BLaER1 (cell line): ENCODE measurements around the gene ETFA.

Experiments used
- H3K27ac ChIP-seq: shearing (Covaris generic); formaldehyde crosslinking; 2 replicates; pipeline ENCODE4 v1.8.1; 2022
- H3K27me3 ChIP-seq: shearing (Covaris generic); formaldehyde crosslinking; 2 replicates; pipeline ENCODE4 v1.8.1; 2022
- H3K36me3 ChIP-seq: shearing (Covaris generic); formaldehyde crosslinking; 2 replicates; pipeline ENCODE4 v1.8.1; 2022
- H3K4me1 ChIP-seq: shearing (Covaris generic); formaldehyde crosslinking; 2 replicates; pipeline ENCODE4 v1.8.1; 2022
- H3K4me2 ChIP-seq: shearing (Covaris generic); formaldehyde crosslinking; 2 replicates; pipeline ENCODE4 v1.8.1; 2022
- H3K4me3 ChIP-seq: shearing (Covaris generic); formaldehyde crosslinking; 2 replicates; pipeline ENCODE4 v1.8.1; 2022
- H3K9ac ChIP-seq: shearing (Covaris generic); formaldehyde crosslinking; 2 replicates; pipeline ENCODE4 v1.8.1; 2022
- H3K9me3 ChIP-seq: shearing (Covaris generic); formaldehyde crosslinking; 2 replicates; pipeline ENCODE4 v1.8.1; 2022
- H4K20me1 ChIP-seq: shearing (Covaris generic); formaldehyde crosslinking; 2 replicates; pipeline ENCODE4 v1.8.1; 2022
- Cebpa-rat ChIP-seq: shearing (Covaris generic); IDR thresholded peaks from 2 replicates; pipeline ENCODE4 v1.8.1; 2022

ETFA gene

GRCh38 chr15:76208786-76209424 is 102.4 kb downstream of the ETFA start:
- TF ChIP-seq Cebpa-rat, result no peak
- Histone ChIP-seq H3K4me1 (no peaks in the 10 kb centered on the region; the same call in 1 of the 2 replicates), H3K27ac (no peak overlapping the region), H3K36me3 (peaks cover 79% of the 10 kb centered on the region), H3K27me3 (no peaks in the 10 kb centered on the region), H4K20me1 (no peaks in the 10 kb centered on the region), H3K9ac (no peak overlapping the region), H3K9me3 (no peaks in the 10 kb centered on the region), H3K4me2 (no peak overlapping the region), H3K4me3 (no peak overlapping the region)

GRCh38 chr15:76208084-76208785 is 103.0 kb downstream of the ETFA start:
- Histone ChIP-seq H3K4me3 (no peak overlapping the region), H3K36me3 (peaks cover 72% of the 10 kb centered on the region), H3K4me2 (no peak overlapping the region), H4K20me1 (no peaks in the 10 kb centered on the region), H3K27me3 (no peaks in the 10 kb centered on the region), H3K27ac (no peak overlapping the region), H3K4me1 (no peaks in the 10 kb centered on the region; the same call in 1 of the 2 replicates), H3K9ac (no peak overlapping the region), H3K9me3 (no peaks in the 10 kb centered on the region)
- no peak for TF ChIP-seq Cebpa-rat

DNA sequence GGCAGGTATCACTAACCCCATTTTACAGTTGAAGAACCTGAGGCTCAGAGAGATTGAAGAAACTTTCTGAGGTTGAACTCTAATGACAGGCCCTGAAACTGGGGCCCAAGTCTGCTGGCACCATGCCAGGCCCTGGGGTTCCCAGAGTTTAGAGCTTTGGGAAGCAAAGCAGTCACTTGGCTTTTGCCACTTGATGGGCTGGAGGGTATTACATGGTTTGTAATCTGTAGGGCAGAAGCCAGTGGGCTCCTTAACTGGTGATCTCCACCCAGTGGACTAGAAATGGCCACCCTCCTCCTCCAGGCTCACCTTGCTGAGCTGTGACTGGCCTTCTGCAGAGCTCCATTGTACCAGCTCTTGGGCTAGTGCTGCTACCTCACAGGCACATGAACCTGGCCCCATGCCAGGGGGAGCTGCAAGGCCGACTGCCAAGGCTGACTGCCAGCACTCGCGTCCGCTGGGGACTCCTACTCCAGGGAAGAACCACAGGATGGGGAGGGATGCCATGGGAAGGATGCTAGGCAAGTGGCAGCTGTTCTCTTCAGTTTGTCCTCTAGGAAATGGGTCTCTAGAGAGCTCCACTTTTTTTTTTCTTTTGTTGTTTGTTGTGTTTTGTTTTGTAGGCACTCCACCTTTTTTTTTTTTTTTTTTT is 104.8 kb downstream of the ETFA start:
- Histone ChIP-seq H3K4me1 (no peaks in the 10 kb centered on the region; the same call in 1 of the 2 replicates), H4K20me1 (no peaks in the 10 kb centered on the region), H3K9ac (no peak overlapping the region), H3K36me3 (peaks cover 55% of the 10 kb centered on the region), H3K27me3 (no peaks in the 10 kb centered on the region), H3K9me3 (no peaks in the 10 kb centered on the region), H3K27ac (no peak overlapping the region), H3K4me3 (no peak overlapping the region), H3K4me2 (no peak overlapping the region)
- no peak for TF ChIP-seq Cebpa-rat

DNA sequence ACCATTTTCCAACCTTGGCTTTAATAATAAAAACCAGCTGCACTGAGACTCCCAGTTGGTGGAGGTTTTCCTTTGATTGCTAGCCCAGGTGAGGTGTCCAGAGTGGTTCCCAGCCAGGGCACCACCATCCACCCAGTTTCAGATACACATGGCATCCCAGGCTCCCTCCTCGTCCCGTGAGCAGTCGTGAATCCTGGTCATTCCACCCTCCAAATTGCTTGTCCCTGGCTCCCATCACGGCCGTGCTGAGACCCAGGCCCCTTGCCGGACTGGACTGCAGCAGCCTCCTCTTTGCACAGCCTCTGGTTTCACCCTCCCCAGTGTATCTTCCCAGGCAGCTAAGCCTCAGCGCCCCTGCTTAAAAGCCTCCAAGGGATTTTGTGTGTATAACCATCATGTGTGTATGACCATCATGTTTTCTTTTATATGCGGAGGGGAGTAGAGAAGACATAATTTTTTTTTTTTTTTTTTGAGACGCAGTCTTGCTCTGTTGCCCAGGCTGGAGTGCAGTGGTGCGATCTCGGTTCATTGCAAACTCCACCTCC is 106.3 kb downstream of the ETFA start:
- H3K36me3 ChIP-seq, result peaks cover 40% of the 10 kb centered on the region
- no peak overlapping the region for H3K9ac ChIP-seq
- H3K9me3 ChIP-seq, result no peaks in the 10 kb centered on the region
- H3K4me1 ChIP-seq, result no peaks in the 10 kb centered on the region; the same call in 1 of the 2 replicates
- no peak overlapping the region for H3K4me2 ChIP-seq
- no peak overlapping the region for H3K27ac ChIP-seq
- TF ChIP-seq Cebpa-rat, result no peak
- H3K27me3 ChIP-seq, result no peaks in the 10 kb centered on the region
- H4K20me1 ChIP-seq, result no peaks in the 10 kb centered on the region
- H3K4me3 ChIP-seq, result no peak overlapping the region

- H3K27me3 ChIP-seq, result no peaks in the 10 kb centered on the region
- no peaks in the 10 kb centered on the region for H4K20me1 ChIP-seq
- H3K27ac ChIP-seq, result 0 out of 2 replicates have a peak overlapping the region, but pooled peaks have one; percentile 49
- H3K9ac ChIP-seq, result no peak overlapping the region
- H3K4me2 ChIP-seq, result no peak overlapping the region; the same call in 1 of the 2 replicates
- H3K9me3 ChIP-seq, result no peaks in the 10 kb centered on the region
- no peak overlapping the region for H3K4me3 ChIP-seq
- peaks cover 33% of the 10 kb centered on the region for H3K36me3 ChIP-seq
- no peaks in the 10 kb centered on the region; the same call in 1 of the 2 replicates for H3K4me1 ChIP-seq
- TF ChIP-seq Cebpa-rat, result no peak
Observed at GRCh38 chr15:76204109-76204845, 107.0 kb downstream of the ETFA start.

- Histone ChIP-seq H3K9ac (no peak overlapping the region), H3K9me3 (no peaks in the 10 kb centered on the region), H3K4me2 (no peak overlapping the region), H3K27ac (no peak overlapping the region), H4K20me1 (no peaks in the 10 kb centered on the region), H3K4me3 (no peak overlapping the region), H3K4me1 (no peaks in the 10 kb centered on the region; the same call in 1 of the 2 replicates), H3K27me3 (no peaks in the 10 kb centered on the region), H3K36me3 (peaks cover 25% of the 10 kb centered on the region)
- TF ChIP-seq Cebpa-rat, result no peak
Observed at GRCh38 chr15:76203346-76204108, 107.7 kb downstream of the ETFA start.

DNA sequence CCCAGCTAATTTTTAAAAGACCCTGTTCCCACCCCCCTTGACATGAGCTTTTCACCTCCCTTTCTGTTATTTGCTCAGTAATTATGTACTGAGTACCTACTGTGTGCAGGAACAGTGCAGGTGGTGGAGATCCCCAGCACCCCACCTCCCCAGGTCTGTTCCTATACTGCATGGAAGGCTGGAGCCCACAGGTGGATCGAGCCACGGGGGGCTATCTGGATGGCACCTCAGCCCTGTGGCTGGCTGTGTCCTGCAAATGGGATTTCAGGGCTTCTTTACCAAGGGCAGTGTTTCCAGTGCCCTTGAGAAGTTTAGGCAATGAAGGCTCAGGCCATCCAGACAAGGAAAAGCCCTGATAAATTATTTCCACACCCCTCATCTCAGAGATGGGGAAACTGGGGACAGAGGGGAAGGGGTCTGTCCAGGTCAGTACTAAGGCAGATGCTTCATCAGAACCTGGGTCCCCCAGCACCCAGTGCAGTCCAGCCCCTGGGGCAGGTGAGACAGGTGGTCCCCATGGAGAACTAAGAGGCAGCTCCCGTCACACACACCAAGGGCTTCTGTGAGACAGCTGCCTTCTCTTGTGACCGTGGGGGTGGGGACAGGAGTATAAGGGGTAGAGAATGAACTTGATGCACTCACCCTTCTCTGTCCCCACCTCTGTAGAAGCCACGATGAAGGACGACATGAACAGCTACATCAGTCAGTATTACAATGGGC is 109.6 kb downstream of the ETFA start:
- TF ChIP-seq Cebpa-rat, result no peak
- H4K20me1 ChIP-seq, result no peaks in the 10 kb centered on the region
- no peaks in the 10 kb centered on the region for H3K27me3 ChIP-seq
- H3K9me3 ChIP-seq, result no peaks in the 10 kb centered on the region
- no peak overlapping the region for H3K4me2 ChIP-seq
- H3K4me1 ChIP-seq, result peaks cover 18% of the 10 kb centered on the region
- peaks cover 11% of the 10 kb centered on the region for H3K36me3 ChIP-seq
- H3K4me3 ChIP-seq, result no peak overlapping the region
- no peak overlapping the region for H3K27ac ChIP-seq
- H3K9ac ChIP-seq, result no peak overlapping the region

GRCh38 chr15:76200641-76201105 is 110.6 kb downstream of the ETFA start:
- H3K27ac ChIP-seq, result no peak overlapping the region
- no peaks in the 10 kb centered on the region for H4K20me1 ChIP-seq
- no peak for TF ChIP-seq Cebpa-rat
- no peaks in the 10 kb centered on the region for H3K27me3 ChIP-seq
- no peak overlapping the region for H3K4me3 ChIP-seq
- peaks cover under 1% of the 10 kb centered on the region; the same call in 1 of the 2 replicates for H3K36me3 ChIP-seq
- no peaks in the 10 kb centered on the region for H3K9me3 ChIP-seq
- H3K4me2 ChIP-seq, result no peak overlapping the region
- H3K4me1 ChIP-seq, result peaks cover 24% of the 10 kb centered on the region
- H3K9ac ChIP-seq, result no peak overlapping the region
